HG02973 (cell line): ENCODE measurements around the gene MUC5AC.
"Not testable (repeated sequence)": the region's sequence is repeated elsewhere in the genome, so short reads cannot be mapped to it uniquely, and the experiment has no call there.

Experiments used
- ATAC-seq: cut with Tn5 transposase; IDR thresholded peaks from one replicate; pipeline ENCODE4 v1.9.1; 2021; ENCODE audit warnings: moderate library complexity; ENCODE audit not compliant: unreplicated experiment

Gene MUC5AC

GRCh38 chr11:1147792-1148191, 10.0 kb upstream of the MUC5AC start:
- no peak for ATAC-seq

DNA sequence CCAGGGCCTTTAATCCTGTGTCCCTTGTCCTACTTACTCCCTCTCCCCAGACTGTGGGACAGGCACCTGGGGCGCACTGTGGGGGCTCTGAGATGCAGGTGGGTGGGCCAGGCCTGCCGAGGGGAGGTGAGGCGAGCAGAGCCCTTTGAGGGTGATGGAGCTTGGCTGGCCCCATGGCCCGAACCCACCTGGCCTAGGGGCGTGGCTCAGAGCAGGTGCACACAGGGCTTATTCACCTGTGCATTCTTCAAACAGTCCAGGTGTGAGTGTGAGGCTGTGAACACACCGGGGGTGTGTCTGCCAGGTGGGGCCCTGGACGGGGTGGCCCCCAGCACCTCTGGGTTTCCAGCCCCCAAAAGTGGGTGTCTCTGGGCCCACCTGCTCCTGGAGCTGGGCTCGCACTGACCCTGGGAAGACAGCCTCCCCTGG, 9.0 kb upstream of the MUC5AC start:
- no peak for ATAC-seq

DNA sequence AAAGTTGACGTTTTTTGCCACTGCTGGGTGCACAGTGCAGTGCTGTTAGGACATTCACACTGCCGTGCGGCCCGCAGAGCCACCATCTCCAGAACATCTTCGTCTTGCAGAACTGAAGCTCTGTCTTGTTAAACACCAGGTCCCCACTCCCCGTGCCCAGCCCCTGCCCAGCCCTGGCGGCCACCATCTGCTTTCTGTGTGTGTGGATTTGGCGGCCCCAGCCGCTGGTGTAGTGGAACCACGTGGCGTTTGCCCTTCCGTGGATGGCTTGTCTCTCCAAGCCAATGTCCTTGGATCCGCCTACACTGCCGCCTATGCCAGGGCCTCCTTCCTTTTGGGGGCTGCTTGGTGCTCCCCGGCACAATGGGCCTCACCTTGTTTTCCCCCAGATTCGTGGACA, 8.2 kb upstream of the MUC5AC start:
- ATAC-seq = no peak

GRCh38 chr11:1150116-1150515, 7.6 kb upstream of the MUC5AC start:
- no peak for ATAC-seq

- no peak for ATAC-seq
Measured at GRCh38 chr11:1150769-1151365, 6.9 kb upstream of the MUC5AC start.

- no peak for ATAC-seq
Measured at GRCh38 chr11:1151366-1152315, 6.1 kb upstream of the MUC5AC start.

GRCh38 chr11:1152316-1153104, 5.2 kb upstream of the MUC5AC start:
- no peak for ATAC-seq

- ATAC-seq = no peak
Measured at GRCh38 chr11:1153105-1153950, 4.4 kb upstream of the MUC5AC start.

- no peak for ATAC-seq
Measured at GRCh38 chr11:1153951-1154493, 3.7 kb upstream of the MUC5AC start.

GRCh38 chr11:1154656-1155055, 3.1 kb upstream of the MUC5AC start:
- ATAC-seq = not testable (repeated sequence)

- ATAC-seq = no peak
Measured at GRCh38 chr11:1155274-1155693, 2.5 kb upstream of the MUC5AC start.

- no peak for ATAC-seq
Measured at GRCh38 chr11:1156506-1157340, 1.0 kb upstream of the MUC5AC start.

GRCh38 chr11:1157341-1157644, 460 bp upstream of the MUC5AC start:
- ATAC-seq = no peak

- ATAC-seq = no peak
Measured at GRCh38 chr11:1158681-1159487, 1.1 kb downstream of the MUC5AC start.

GRCh38 chr11:1159488-1160220, 1.9 kb downstream of the MUC5AC start:
- not testable (repeated sequence) for ATAC-seq

DNA sequence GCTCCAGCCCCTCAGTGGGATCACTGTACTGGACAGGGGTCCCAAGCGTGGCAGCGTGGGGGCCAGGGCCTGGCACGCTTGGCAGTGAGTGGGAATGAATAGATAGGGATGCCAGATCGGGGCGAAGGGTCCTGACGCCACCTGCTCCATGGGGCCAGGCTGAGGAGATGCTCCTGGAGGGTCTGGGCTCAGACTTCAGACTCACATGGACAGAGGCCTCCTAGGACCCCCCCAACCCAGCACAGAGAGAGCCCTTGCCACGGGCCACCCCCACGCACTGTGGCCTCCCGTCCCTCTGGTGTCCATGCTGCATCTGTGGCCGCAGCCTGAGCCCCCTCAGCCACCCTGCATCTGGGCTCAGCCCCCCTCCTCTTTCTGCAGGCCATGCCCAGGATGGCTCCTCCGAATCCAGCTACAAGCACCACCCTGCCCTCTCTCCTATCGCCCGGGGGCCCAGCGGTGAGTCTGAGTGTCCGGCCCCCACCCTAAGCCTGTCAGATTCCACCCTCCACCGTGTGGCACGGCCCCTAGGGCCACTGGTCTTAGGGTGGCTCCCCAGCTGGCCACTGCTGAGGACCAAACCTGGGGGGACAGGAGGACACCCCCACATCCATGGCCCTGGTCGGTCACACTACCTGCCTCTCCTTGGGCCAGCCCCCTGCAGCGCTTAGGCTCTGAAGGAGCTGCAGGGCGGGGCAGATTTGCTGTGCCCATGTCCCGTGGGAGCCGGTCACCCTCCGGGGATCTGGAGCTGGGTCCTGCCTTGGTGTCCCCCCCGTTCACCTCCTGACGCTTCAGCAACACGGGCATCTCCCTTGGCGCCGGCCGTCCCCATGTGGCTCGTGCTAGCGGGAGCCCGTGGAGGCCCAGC, 2.7 kb downstream of the MUC5AC start:
- ATAC-seq = no peak
